Stimulated activated CD4-positive, alpha-beta T cell treated with anti-CD3 and anti-CD28 coated beads, Interleukin-1b, Interleukin-23, amount 100 ng/mL, for 48 hours (primary cell): ENCODE data around the gene LYRM7.
"Not testable (repeated sequence)": the region's sequence is repeated elsewhere in the genome, so short reads cannot be mapped to it uniquely, and the experiment has no call there.

Experiments used
- DNase-seq: peaks from one replicate; pipeline ENCODE4 v3.0.0-alpha.2; 2020

LYRM7 gene

DNA sequence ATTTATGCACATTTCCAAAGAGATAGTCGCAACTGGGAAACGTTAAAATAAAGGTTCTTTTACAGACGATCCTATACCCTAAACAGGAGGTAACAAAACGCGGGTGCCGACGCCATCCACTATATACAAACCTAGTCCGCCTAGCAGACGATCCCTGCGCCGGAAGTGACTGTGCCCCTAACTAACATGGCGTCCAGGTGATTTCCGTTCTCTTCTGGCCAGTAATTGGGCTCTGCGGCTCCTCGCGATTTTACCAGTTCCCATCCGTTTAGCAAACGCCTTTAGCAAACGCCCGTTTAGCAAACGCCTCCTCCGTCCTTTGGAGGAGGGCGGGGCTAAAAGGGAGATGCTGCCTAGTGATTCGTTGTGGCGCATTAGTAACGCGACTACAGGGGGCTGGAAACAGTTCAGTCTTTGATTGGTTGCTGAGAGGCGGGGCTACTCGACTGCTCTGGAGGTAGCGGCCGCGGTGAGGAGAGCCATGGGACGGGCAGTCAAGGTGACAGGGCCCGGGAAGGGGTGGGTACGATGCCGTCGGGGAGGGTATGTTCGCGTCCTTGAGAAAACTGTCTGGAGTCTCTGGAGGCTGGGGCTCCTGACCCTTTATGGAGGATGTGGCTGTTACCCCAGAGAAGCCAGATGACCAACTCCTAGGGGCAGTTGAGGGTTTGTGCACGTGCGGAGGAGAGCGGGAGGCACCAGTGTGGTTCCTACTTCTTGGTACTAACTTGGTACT lies at the start of gene LYRM7:
TSS of gene LYRM7 (plus strand) at position 405 of the 736 bp plus-strand sequence. CDS start at position 482, 77 bp downstream.
- peak; percentile 97 for DNase-seq

DNA sequence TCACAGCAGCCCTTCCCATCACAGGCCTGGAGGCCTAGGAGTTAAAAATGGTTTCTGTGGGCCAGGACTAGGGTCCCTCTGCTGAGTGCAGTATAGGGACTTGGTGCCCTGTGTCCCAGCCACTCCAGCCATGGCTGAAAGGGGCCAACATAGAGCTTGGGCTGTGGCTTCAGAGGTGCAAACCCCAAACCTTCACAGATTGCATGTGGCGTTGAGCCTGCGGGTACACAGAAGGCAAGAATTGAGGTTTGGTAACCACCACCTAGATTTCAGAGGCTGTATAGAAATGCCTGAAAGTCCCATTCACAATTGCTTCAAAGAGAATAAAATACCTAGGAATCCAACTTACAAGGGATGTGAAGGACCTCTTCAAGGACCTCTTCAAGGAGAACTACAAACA lies 43.5 kb upstream of the LYRM7 start:
- DNase-seq, result not testable (repeated sequence)

DNA sequence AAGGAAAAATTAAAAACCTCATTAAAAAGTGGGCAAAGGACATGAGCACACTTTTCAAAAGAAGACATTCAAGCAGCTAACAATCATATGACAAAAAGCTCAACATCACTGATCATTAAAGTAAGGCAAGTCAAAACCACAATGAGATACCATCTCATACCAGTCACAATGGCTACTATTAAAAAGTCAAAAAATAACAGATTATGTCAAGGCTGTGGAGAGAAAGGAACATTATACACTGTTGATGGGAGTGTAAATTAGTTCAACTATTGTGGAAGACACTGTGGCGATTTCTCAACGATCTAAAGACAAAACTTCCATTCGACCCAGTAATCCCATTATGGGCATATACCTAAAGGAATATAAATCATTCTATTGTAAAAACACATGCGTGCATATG lies 41.4 kb upstream of the LYRM7 start:
- no peak for DNase-seq

GRCh38 chr5:131133091-131133490 lies 37.7 kb upstream of the LYRM7 start:
- DNase-seq, result not testable (repeated sequence)

- DNase-seq, result not testable (repeated sequence)
These were observed 32.3 kb upstream of the LYRM7 start for GRCh38 chr5:131138406-131138805.

DNA sequence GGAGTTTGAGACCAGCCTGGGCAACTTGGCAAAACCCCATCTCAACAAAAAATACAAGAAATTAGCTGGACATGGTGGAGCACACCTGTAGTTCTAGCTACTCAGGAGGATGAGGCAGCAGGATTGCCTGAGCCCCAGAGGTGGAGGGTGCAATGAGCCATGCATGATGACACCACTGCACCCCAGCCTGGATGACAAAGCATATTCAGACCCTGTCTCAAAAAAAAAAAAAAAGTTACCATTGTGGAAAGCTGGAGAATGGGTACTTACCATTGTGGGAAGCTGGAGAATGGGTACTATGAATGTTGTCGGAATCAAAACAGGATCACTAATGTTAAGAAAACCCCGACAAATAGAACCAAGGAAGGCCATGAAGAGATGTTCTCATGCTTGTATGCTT lies 31.4 kb upstream of the LYRM7 start:
- DNase-seq, result no peak

- DNase-seq, result no peak
These were observed 27.6 kb upstream of the LYRM7 start for GRCh38 chr5:131142970-131143617.

- DNase-seq, result no peak
These were observed 23.5 kb upstream of the LYRM7 start for GRCh38 chr5:131147258-131147657.

DNA sequence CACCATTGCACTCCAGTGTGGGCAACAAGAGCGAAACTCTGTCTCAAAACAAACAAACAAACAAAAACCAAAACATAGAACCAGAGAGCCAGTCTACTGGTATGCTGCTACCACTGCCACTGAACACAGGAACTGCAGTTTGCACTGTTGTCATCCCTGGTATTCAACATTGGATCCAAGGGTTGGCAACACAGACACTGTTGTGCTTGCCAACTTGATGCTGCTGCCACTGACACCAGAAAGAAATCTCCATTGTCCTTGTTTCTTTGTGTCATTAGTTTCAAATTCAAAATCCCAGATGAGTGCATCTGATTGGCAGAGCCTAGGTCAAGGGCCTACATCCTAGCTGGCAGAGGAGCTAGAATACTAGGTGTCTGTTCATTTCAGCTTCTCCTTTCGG lies 21.9 kb upstream of the LYRM7 start:
- DNase-seq, result no peak

- DNase-seq, result no peak
These were observed 20.3 kb upstream of the LYRM7 start for GRCh38 chr5:131150408-131150807.

DNA sequence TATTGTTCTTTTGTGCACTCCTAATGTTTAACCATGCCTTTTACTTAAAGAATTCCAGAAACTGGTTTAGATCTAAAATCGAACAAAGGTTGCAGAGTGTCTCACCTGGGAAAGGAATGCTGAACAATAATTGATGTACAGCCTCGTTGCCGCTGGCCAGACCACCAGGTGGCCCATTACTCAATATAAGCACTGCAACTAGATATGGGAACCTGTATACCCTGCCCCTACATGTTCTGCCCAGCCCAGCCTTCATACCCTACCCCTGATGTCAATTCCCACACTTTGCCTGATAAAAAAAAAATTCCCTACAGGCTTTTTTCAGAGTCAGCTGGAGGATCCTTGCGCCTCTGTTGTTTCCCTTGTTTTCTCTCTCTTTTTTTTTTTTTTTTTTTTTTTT lies 19.5 kb upstream of the LYRM7 start:
- no peak for DNase-seq

DNA sequence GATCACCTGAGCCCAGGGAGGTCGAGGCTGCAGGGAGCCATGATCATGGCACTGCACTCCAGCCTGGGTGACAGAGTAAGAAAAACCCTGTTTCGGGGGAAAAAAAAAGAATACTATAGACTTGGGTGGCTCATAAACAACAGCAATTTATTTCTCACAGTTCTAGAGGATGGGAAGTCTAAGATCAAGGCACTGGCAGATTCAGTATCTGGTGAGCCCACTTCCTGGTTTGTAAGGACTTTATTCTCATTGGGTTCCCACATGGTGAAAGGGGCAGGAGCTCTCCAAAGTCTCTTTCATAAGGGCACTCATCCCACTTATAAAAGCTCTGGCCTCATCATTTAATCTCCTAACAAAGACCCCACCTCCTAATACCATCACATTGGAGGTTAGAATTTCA lies 14.4 kb upstream of the LYRM7 start:
- no peak for DNase-seq

- no peak for DNase-seq
These were observed 13.8 kb upstream of the LYRM7 start for GRCh38 chr5:131156957-131157356.

DNA sequence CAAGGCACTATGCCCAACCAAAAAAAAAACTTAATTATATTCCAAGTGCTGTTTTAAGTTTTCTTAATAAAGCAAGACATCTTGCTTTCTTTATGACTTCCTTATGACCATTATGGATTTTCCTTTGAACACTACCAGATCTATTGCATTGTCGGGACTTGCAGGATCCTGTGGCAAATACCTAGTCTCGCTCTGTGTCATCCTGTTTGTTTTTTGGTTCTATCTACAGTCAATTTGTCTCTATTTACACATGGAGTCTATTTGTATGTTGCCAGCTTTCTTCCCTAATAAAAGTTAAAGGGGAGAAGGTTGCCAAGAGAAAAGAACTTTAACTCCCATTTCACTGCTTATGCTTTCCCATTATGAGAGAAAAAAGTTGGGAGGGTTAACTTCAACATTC lies 10.6 kb upstream of the LYRM7 start:
- DNase-seq, result no peak

DNA sequence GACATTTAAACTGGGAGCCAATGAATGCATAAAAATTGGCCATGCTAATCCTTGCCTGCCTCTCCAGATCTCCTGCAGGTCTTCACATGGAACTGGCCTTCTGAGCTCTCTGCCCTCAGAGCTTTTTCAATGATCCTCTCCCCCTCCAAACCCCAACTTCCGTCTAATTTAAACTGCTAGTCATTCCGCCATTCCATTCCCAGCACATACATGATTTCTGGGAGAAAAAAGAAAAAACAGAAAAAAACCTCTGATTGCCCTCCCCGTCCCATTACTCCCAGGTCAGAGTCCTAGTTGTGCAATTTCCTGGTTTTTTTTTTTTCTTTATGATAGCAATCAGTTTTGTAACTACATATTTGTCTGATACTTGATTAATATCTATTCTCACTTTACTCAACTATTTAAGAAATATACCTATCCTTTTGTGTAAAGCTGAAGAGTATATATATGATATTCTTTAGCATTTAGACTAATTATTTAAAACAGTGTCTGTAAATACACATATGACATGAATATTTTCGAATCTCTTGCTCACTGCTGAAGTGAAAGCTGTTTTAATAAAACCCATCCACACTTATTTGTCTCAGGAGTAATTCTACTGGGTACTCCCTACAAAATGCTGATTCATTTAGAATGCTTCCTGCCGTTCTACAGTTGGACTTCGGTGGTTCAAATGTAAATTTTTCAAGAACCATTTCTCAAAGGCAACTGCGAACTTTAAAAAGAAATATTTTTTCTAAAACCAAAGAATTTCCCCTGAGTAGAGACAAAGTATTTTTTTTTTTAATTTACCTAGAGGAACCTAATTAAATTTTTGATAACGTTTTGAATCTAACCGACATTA lies 7.2 kb upstream of the LYRM7 start:
- no peak for DNase-seq

- peak; percentile 75 for DNase-seq
These were observed 6.3 kb upstream of the LYRM7 start for GRCh38 chr5:131164191-131165118.

DNA sequence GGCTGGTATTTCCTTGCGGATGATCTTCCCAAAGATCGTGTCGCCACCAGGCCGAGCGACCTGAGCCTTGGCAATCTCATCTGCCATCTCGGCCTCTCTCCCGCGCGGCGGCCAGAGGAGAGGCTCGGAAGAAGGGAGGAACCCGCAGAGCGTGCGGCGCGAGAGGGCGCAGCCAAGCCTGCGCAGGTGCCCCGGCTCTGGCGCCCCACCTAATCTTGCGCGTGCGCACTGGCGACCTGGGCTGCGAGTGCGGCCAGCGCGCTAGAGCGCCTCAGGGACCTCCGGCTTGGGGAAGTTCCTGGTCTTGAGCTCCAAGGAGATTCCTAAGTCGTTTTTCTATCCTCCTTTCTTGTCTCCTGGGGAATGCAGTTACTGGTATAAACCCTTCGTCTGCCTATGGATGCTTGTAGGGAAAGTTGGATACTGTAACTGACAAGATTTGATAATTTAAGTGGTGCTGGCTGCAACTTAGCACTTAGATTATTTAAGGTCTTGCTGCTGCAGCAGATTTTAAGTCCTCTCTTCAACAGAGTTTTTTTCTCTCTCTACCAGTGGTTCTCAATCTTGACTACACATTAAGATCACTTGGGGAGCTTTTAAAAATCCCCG lies 5.5 kb upstream of the LYRM7 start, which contains the start of gene HINT1:
TSS of gene HINT1 (minus strand) at position 138 of the 609 bp plus-strand sequence. CDS start at position 87, 51 bp downstream.
- DNase-seq, result peak; percentile 92

DNA sequence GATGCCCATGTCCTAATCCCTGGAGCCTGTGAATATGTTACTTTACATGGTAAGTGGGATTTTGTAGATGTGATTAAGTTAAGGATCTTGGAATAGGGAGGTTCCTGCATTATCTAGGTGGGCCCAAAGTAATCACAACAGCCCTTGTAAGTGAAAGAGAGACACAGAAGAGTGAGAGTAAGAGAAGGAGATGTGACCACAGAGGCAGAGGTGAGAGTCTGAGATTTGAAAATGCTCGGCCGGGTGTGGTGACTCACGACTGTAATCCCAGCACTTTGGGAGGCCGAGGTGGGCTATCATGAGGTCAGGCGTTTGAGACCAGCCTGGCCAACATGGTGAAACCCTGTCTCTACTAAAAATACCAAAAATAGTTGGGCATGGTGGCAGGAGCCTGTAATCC lies 3.1 kb upstream of the LYRM7 start:
- no peak for DNase-seq

GRCh38 chr5:131169810-131170539 lies 769 bp upstream of the LYRM7 start:
- no peak for DNase-seq

DNA sequence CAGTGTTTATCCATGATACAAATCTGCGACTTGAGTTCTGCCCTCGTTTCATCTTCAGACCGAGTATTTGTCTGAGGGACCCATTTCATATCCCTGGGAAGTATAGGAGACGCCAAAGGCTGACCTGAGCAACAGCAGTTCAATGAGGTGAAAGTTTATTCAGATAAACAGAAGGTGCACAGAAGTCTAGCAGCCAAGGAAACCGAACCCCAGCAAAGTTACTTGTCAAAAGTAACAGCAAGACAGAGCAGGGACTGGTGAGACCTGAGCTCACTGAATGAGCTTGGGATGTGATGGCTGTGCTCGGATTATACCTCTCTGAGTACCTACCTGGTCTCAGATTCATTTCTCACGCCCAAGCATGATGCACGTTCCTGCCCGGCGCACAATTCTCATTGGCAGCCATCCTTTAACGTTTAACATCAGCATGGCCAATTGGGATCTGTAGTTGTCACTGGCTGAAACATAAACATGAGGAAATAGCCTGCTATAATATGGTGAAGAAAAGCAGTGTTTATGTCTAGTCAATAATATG lies 599 bp downstream of the LYRM7 start:
- DNase-seq, result peak; percentile 39

DNA sequence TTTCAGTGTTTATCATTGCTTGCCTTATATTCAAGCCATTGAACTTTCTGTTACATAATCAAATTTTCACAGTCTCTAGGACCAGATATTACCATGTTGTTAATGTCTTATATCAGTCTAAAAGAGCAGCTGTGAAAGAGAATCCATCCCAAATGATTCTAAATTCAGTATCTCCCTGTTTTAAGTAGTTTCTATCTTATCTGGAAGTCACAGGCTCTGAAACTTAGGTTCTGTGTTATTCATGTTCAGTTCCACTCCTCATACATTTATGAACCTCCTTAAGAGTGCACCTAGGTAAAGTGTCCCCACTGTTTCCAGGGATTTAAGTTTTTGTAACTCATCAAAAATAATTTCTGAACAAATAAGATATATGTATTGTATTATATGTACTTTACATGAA lies 9.7 kb downstream of the LYRM7 start:
- no peak for DNase-seq
